Ammon's horn (tissue), 1 donor: Measurements from ENCODE around the gene KCNQ1.

ENCODE experiments used
- DNase-seq: peaks from one replicate; pipeline ENCODE4 v3.0.0-alpha.2; 2016; ENCODE audit warnings: low spot score

Gene KCNQ1

GRCh38 chr11:2423157-2424025 is 21.4 kb upstream of the KCNQ1 start:
- no peak for DNase-seq

- DNase-seq = no peak
Measured at GRCh38 chr11:2424811-2425495, 19.9 kb upstream of the KCNQ1 start.

- DNase-seq = no peak
Measured at GRCh38 chr11:2425506-2425905, 19.3 kb upstream of the KCNQ1 start.

- DNase-seq = no peak
Measured at GRCh38 chr11:2426221-2426620, 18.6 kb upstream of the KCNQ1 start.

- DNase-seq = no peak
Measured at GRCh38 chr11:2426826-2427521, 17.8 kb upstream of the KCNQ1 start.

- DNase-seq = no peak
Measured at GRCh38 chr11:2427721-2428321, 17.0 kb upstream of the KCNQ1 start.

- peak; percentile 68 for DNase-seq
Measured at GRCh38 chr11:2428322-2428795, 16.4 kb upstream of the KCNQ1 start.

GRCh38 chr11:2431395-2431794 is 13.4 kb upstream of the KCNQ1 start:
- no peak for DNase-seq

- no peak for DNase-seq
Measured at GRCh38 chr11:2432171-2432621, 12.6 kb upstream of the KCNQ1 start.

GRCh38 chr11:2432628-2433071 is 12.2 kb upstream of the KCNQ1 start:
- no peak for DNase-seq

- no peak for DNase-seq
Measured at GRCh38 chr11:2433106-2433925, 11.5 kb upstream of the KCNQ1 start.

- DNase-seq = no peak
Measured at GRCh38 chr11:2434008-2434407, 10.8 kb upstream of the KCNQ1 start.

- DNase-seq = no peak
Measured at GRCh38 chr11:2434506-2435255, 10.1 kb upstream of the KCNQ1 start.

GRCh38 chr11:2435288-2436012 is 9.4 kb upstream of the KCNQ1 start:
- DNase-seq = no peak

- DNase-seq = no peak
Measured at GRCh38 chr11:2436013-2436520, 8.7 kb upstream of the KCNQ1 start.

- no peak for DNase-seq
Measured at GRCh38 chr11:2436521-2437031, 8.2 kb upstream of the KCNQ1 start.

GRCh38 chr11:2437516-2437915 is 7.3 kb upstream of the KCNQ1 start:
- DNase-seq = no peak

- no peak for DNase-seq
Measured at GRCh38 chr11:2439820-2440219, 5.0 kb upstream of the KCNQ1 start.

- DNase-seq = no peak
Measured at GRCh38 chr11:2440646-2441045, 4.2 kb upstream of the KCNQ1 start.
